ENCODE data around the gene ABCC9. TPM values are rescaled to one million over a fixed set of nuclear protein-coding genes. Genes with fewer than 3 reads are reported as not detected.
"Not testable (repeated sequence)": the region's sequence is repeated elsewhere in the genome, so short reads cannot be mapped to it uniquely, and the experiment has no call there.

ABCC9 gene
- total RNA-seq, 1 donor from 2014 or later, result 2.8 TPM

DNA sequence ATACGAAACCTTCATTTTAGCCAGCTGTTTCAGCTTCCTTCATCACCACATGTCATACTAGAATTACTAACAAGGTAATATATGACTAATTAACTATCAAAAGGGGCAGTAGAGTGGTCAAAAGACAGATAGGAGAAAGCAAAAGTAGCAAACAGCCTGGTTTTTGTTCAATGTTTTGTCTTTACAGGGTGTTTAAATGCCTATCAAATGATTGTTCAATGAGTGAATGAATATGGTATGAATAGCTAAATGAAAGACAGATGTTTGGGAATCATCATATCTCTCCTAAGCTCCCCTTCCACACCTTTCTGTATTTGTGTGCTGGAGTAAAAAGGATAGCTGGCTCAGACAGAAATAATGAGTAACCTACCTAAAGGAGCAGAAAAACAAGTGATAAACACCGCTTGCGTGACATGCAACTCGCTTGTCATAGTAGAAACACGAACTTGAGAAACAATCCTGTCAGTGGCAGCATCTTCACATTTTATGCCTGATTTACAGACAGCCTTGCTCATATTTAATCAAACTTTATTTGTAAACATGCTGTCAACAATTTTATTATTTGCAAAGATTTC, 34.2 kb downstream of the ABCC9 start:
- Mint-ChIP-seq H3K4me3 (no peak overlapping the region), H3K36me3 (ENCODE audit: low read depth) (peaks cover 10% of the 10 kb centered on the region), H3K27me3 (ENCODE audit: low read depth) (peaks cover 6% of the 10 kb centered on the region), H3K27ac (ENCODE audit: unreplicated experiment) (no peak overlapping the region), H3K4me1 (peaks cover 27% of the 10 kb centered on the region), H3K9me3 (peaks cover 4% of the 10 kb centered on the region)
- TF ChIP-seq, protein P1, sequence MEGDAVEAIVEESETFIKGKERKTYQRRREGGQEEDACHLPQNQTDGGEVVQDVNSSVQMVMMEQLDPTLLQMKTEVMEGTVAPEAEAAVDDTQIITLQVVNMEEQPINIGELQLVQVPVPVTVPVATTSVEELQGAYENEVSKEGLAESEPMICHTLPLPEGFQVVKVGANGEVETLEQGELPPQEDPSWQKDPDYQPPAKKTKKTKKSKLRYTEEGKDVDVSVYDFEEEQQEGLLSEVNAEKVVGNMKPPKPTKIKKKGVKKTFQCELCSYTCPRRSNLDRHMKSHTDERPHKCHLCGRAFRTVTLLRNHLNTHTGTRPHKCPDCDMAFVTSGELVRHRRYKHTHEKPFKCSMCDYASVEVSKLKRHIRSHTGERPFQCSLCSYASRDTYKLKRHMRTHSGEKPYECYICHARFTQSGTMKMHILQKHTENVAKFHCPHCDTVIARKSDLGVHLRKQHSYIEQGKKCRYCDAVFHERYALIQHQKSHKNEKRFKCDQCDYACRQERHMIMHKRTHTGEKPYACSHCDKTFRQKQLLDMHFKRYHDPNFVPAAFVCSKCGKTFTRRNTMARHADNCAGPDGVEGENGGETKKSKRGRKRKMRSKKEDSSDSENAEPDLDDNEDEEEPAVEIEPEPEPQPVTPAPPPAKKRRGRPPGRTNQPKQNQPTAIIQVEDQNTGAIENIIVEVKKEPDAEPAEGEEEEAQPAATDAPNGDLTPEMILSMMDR (conservative IDR thresholded peaks at IDR 0.05), result no peak
- DNase-seq (ENCODE audit: low read depth, low spot score), result no peak

DNA sequence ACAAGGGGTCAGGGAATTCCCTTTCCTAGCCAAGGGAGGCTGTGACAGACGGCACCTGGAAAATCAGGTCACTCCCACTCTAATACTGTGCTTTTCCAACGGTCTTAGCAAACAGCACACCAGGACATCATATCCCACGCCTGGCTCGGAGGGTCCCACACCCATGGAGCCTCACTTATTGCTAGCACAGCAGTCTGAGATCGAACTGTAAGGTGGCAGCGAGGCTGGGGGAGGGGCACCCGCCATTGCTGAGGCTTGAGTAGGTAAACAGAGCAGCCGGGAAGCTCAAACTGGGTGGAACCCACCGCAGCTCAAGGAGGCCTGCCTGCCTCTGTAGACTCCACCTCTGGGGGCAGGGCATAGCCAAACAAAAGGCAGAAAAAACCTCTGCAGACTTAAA, 41.7 kb downstream of the ABCC9 start:
- not testable (repeated sequence) for H3K4me3 Mint-ChIP-seq; H3K27me3 Mint-ChIP-seq (ENCODE audit: low read depth); H3K4me1 Mint-ChIP-seq; H3K27ac Mint-ChIP-seq (ENCODE audit: unreplicated experiment); DNase-seq (ENCODE audit: low read depth, low spot score)
- H3K36me3 Mint-ChIP-seq (ENCODE audit: low read depth), result peaks cover 10% of the 10 kb centered on the region
- peaks cover 14% of the 10 kb centered on the region for H3K9me3 Mint-ChIP-seq

DNA sequence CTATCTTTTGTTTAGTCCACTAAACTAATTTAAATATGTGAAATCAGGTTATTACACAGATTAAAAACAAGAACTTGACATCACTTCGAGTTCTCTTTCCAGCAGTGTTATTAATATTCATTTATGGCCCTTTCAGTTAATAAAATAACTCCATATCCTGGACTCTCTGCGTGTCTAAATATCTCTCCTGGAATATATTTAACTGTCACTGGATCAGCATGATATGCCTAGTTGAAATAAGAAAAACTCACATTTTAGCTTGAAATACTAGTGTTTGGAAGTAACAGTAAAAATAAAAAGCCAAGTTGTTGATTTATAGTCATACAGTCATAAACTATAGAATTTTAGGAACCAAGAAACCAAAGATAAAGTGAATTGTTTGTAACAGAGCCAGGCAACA, 45.6 kb downstream of the ABCC9 start:
- TF ChIP-seq, protein P1 (conservative IDR thresholded peaks at IDR 0.05), result no peak
- H3K27ac Mint-ChIP-seq (ENCODE audit: unreplicated experiment), result no peak overlapping the region
- DNase-seq (ENCODE audit: low read depth, low spot score), result no peak
- H3K27me3 Mint-ChIP-seq (ENCODE audit: low read depth), result no peaks in the 10 kb centered on the region
- H3K4me3 Mint-ChIP-seq, result no peak overlapping the region
- H3K4me1 Mint-ChIP-seq, result no peaks in the 10 kb centered on the region
- H3K9me3 Mint-ChIP-seq, result peaks cover 9% of the 10 kb centered on the region
- H3K36me3 Mint-ChIP-seq (ENCODE audit: low read depth), result peaks cover 3% of the 10 kb centered on the region

DNA sequence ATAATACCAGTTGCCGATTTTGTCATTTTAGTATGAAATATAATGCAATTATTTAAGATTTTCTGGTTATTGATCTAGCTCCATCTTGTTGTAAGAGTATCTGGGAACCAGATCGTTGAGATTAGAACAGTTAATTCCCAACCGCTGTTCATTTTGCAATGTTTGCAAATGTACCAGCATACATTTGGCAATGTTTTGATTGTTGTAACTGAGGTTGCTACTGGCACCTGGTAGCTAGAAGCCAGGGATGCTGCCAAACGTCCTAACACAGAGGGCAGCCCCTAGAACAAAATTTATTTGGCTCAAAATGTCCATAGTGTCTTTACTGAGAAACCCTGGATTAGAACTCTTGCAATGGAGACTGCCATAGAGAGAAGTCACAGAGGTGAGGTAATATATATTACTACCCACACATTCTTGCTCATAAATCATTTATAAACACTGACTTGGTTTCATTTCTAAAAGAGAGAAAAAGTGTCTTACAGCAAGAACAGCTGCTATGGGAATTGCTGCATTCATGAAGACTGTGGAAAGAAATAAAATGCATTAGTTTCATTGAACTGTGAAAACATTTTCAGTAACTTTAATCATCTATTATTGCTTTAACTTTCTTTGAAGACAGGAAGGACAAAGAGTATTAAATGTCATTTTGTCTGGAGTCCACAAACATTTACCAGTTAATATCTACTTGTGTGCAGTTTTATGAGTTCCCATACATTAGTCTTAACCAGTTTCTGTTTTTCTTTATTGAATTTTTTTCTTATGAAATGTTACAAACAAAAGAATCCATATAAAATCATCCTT, 46.2 kb downstream of the ABCC9 start:
- no peak for DNase-seq (ENCODE audit: low read depth, low spot score)

DNA sequence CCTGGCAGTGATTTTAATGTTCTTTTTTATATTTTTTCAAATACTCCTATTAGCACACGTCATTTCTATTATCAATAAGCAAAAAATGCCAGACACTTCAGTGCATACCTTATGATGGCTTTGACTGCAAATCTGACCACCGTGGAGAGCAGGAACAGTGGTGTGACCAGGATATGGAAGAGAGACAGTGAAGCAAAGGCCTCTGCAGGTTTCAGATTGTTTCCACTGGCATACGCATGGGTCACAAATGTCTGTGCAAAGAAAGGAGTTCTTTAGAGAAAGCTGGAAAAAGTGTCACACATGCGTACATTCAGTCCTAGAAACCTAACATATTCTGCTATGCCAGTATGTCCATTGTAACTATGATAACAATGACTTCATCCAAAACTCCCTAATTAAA, 47.3 kb downstream of the ABCC9 start:
- H3K4me1 Mint-ChIP-seq, result no peaks in the 10 kb centered on the region
- peaks cover 3% of the 10 kb centered on the region for H3K27me3 Mint-ChIP-seq (ENCODE audit: low read depth)
- H3K9me3 Mint-ChIP-seq, result peaks cover 6% of the 10 kb centered on the region

More for the DNA sequence above, 46.2 kb downstream of the ABCC9 start:
- no peak overlapping the region for H3K27ac Mint-ChIP-seq (ENCODE audit: unreplicated experiment)
- peaks cover 6% of the 10 kb centered on the region for H3K9me3 Mint-ChIP-seq
- H3K27me3 Mint-ChIP-seq (ENCODE audit: low read depth), result no peaks in the 10 kb centered on the region
- H3K36me3 Mint-ChIP-seq (ENCODE audit: low read depth), result peaks cover 3% of the 10 kb centered on the region
- no peaks in the 10 kb centered on the region for H3K4me1 Mint-ChIP-seq
- TF ChIP-seq, protein P1 (conservative IDR thresholded peaks at IDR 0.05), result no peak
- no peak overlapping the region for H3K4me3 Mint-ChIP-seq

More for the DNA sequence above, 47.3 kb downstream of the ABCC9 start:
- peaks cover 3% of the 10 kb centered on the region for H3K36me3 Mint-ChIP-seq (ENCODE audit: low read depth)
- no peak overlapping the region for H3K27ac Mint-ChIP-seq (ENCODE audit: unreplicated experiment)
- TF ChIP-seq, protein P1 (conservative IDR thresholded peaks at IDR 0.05), result no peak
- DNase-seq (ENCODE audit: low read depth, low spot score), result no peak
- no peak overlapping the region for H3K4me3 Mint-ChIP-seq

Data from neural crest cell (in vitro differentiated cells).